ENCODE measurements around the gene FGF9.

- TF ChIP-seq POLR2A (IDR thresholded peaks at IDR 0.05; ENCODE audit: low read length) (no peak), GATA1 (IDR thresholded peaks at IDR 0.05; ENCODE audit: low read depth, low read length) (no peak)
These were observed 20.1 kb downstream of the FGF9 start for GRCh38 chr13:21690955-21691354.

Measured in erythroblast (primary cell).